Measurements from ENCODE around the gene CCNK.

Gene CCNK

GRCh38 chr14:99556134-99556791 is 75.1 kb downstream of the CCNK start:
- FAIRE-seq: no peak

GRCh38 chr14:99559286-99559990 is 78.2 kb downstream of the CCNK start:
- FAIRE-seq: no peak

DNA sequence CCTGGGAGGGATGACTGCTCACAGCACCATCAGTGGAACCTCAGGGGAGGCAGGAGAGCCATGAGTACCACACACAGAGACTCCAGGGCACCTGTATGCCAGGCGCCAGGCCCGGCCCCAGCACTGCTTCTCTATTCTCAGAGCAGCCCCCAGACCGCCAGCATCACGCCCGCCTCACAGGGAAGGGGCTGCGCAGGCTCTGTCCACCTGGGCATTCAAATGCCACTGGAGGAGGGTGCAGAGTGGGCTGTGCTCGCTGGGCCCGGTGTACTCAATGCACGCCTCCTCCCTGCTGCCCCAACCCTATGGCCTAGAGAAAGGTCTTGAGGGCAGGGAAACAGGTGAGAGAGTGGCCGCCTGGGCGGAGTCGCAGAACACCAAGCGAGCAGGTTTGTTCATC is 79.2 kb downstream of the CCNK start:
- no peak for FAIRE-seq

DNA sequence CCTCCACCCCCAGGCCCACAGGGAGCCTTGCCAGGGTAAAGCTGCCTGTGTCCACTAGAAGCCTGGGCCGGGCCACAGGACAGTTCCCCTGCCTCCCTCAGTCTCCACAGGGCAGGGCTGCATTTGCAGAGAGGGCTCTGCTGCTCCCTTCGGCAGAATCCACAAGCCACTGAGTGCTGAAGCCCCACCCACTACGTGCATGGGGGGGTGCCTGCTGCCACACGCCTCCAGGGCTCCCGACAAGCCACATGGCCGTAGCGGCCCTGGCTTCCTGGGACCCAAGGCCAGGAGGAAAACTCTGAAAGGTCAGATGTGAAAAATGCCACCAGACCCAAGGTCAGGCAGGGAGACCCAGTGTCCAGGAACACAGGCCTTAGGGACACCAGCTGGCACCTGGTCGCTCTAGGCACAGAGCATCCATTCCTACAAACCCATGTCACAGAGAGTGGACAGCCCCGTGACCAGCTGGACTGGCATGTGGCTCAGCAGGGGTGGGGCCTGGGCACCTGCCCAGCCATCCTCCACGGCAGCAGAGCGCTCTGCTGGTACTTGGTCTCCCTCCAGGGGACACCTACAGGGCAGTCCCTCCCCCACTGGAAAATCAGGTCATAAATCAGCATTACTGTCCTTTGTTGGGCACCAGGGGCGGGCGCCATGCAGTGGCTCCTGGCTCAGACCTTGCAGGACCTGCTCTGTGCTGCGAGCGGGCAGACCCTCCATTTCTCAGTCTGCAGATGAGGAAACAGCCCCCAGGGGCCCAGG is 79.9 kb downstream of the CCNK start:
- FAIRE-seq: no peak

- FAIRE-seq: no peak
Measured at GRCh38 chr14:99561864-99562263, 80.7 kb downstream of the CCNK start.

Data from endometrium (tissue), 2 donors.